ENCODE results near the gene EPHB3. TPM values are rescaled to one million over a fixed set of nuclear protein-coding genes. Genes with fewer than 3 reads are reported as not detected.

EPHB3 gene
- total and polyA plus RNA-seq, 12 donors = 0.29 to 3.7 (median 1.2) TPM

GRCh38 chr3:184599143-184599542, 37.6 kb downstream of the EPHB3 start:
- Histone ChIP-seq H3K9me3 (replicated peaks in 1 of 3) (no peaks in the 10 kb centered on the region), H3K27ac (no peak overlapping the region), H3K36me3 (replicated peaks in 1 of 2) (no peaks in the 10 kb centered on the region), H3K4me3 (no peak overlapping the region), H3K4me1 (replicated peaks in 1 of 2) (peaks cover 19 to 24% of the 10 kb centered on the region in 2 donors), H3K27me3 (no peaks in the 10 kb centered on the region)
- TF ChIP-seq CTCF (IDR thresholded peaks at IDR 0.05) (no peak), POLR2A (IDR thresholded peaks at IDR 0.05) (no peak)
- 73 to 93% (median 87%) methylated on average over 2 to 3 of the region's 3 CpGs for WGBS, 4 donors
- intact Hi-C loops (cut with DNase I) = no loop called here
- no peak for DNase-seq

GRCh38 chr3:184600685-184601377, 39.2 kb downstream of the EPHB3 start:
- Histone ChIP-seq H3K36me3 (replicated peaks in 1 of 2) (no peaks in the 10 kb centered on the region), H3K4me3 (no peak overlapping the region), H3K27ac (no peak overlapping the region), H3K4me1 (replicated peaks in 1 of 2) (peaks cover 28 to 34% of the 10 kb centered on the region in 2 donors), H3K9me3 (replicated peaks in 1 of 3) (no peaks in the 10 kb centered on the region), H3K27me3 (no peaks in the 10 kb centered on the region)
- DNase-seq = no peak
- TF ChIP-seq CTCF (IDR thresholded peaks at IDR 0.05) (no peak), POLR2A (IDR thresholded peaks at IDR 0.05) (no peak)
- intact Hi-C loops (cut with DNase I) = no loop called here
- 86 to 88% (median 87%) methylated on average over 10 of the region's 10 CpGs for WGBS, 4 donors

GRCh38 chr3:184601576-184602371, 40.2 kb downstream of the EPHB3 start:
- H3K27me3 ChIP-seq = no peaks in the 10 kb centered on the region
- no peaks in the 10 kb centered on the region for H3K36me3 ChIP-seq (replicated peaks in 1 of 2)
- no peak for DNase-seq
- intact Hi-C loops (cut with DNase I) = no loop called here
- peak overlapping the region in 1 of 4 donors; percentile 28 for H3K4me3 ChIP-seq
- no peaks in the 10 kb centered on the region for H3K9me3 ChIP-seq (replicated peaks in 1 of 3)
- no peak for TF ChIP-seq CTCF (IDR thresholded peaks at IDR 0.05)
- TF ChIP-seq POLR2A (IDR thresholded peaks at IDR 0.05) = no peak
- 42 to 77% (median 51%) methylated on average over 12 to 63 of the region's 63 CpGs for WGBS, 4 donors
- no peak overlapping the region for H3K27ac ChIP-seq
- peaks cover 28 to 34% of the 10 kb centered on the region in 2 donors for H3K4me1 ChIP-seq (replicated peaks in 1 of 2)

- H3K9me3 ChIP-seq (replicated peaks in 1 of 3) = no peaks in the 10 kb centered on the region
- H3K4me3 ChIP-seq = peak overlapping the region in 1 of 4 donors; percentile 28
- H3K36me3 ChIP-seq (replicated peaks in 1 of 2) = no peaks in the 10 kb centered on the region
- peak in 3 of 7 donors; percentile 38 to 50 (median 46) for DNase-seq
- 37 to 51% (median 43%) methylated on average over 14 of the region's 14 CpGs for WGBS, 4 donors
- peak overlapping the region in 4 of 5 donors; percentile 3 to 61 (median 50) for H3K27ac ChIP-seq
- TF ChIP-seq POLR2A (IDR thresholded peaks at IDR 0.05) = no peak
- no peak for TF ChIP-seq CTCF (IDR thresholded peaks at IDR 0.05)
- intact Hi-C loops (cut with DNase I) = no loop called here
- peaks cover 28 to 34% of the 10 kb centered on the region in 2 donors for H3K4me1 ChIP-seq (replicated peaks in 1 of 2)
- H3K27me3 ChIP-seq = no peaks in the 10 kb centered on the region
Measured at GRCh38 chr3:184602372-184603150, 41.0 kb downstream of the EPHB3 start.
